Endothelial cell (in vitro differentiated cells): ENCODE measurements around the gene C10orf88. TPM values are rescaled to one million over a fixed set of nuclear protein-coding genes. Genes with fewer than 3 reads are reported as not detected.

Experiments used
- DNase-seq: peaks from one replicate; pipeline ENCODE4 v3.0.0; 2021; ENCODE audit warnings: low spot score
- H3K27ac Mint-ChIP-seq: one replicate; pipeline ENCODE4 v1.8.0; 2021; ENCODE audit warnings: mixed read lengths, inconsistent platforms; ENCODE audit not compliant: unreplicated experiment
- H3K27me3 Mint-ChIP-seq: one replicate; pipeline ENCODE4 v1.8.0; 2021; ENCODE audit warnings: mild to moderate bottlenecking, moderate library complexity, mixed read lengths, inconsistent platforms; ENCODE audit not compliant: unreplicated experiment
- H3K36me3 Mint-ChIP-seq: one replicate; pipeline ENCODE4 v1.8.0; 2021; ENCODE audit warnings: mild to moderate bottlenecking, low read depth, mixed read lengths, inconsistent platforms; ENCODE audit not compliant: unreplicated experiment
- H3K4me1 Mint-ChIP-seq: one replicate; pipeline ENCODE4 v1.8.0; 2021; ENCODE audit warnings: mild to moderate bottlenecking, mixed read lengths, inconsistent platforms; ENCODE audit not compliant: unreplicated experiment
- H3K4me3 Mint-ChIP-seq: one replicate; pipeline ENCODE4 v1.8.0; 2021; ENCODE audit warnings: mild to moderate bottlenecking, mixed read lengths, inconsistent platforms; ENCODE audit not compliant: unreplicated experiment
- H3K9me3 Mint-ChIP-seq: one replicate; pipeline ENCODE4 v1.8.0; 2021; ENCODE audit warnings: mixed read lengths, inconsistent platforms; ENCODE audit not compliant: unreplicated experiment
- total RNA-seq: library from RNA; stranded (reverse); fragmentation: NEBNext Ultra II Directional; extraction: Animal tissue kit (Norgen Biotek cat#: 25700); gene quantifications from one replicate; pipeline ENCODE4 v1.2.1, GENCODE V29; 2021; ENCODE audit not compliant: unreplicated experiment
- TF ChIP-seq, protein P1 (sequence below): fragments of 200-600 bp; sonication (generic); IDR thresholded peaks from one replicate; pipeline ENCODE4 v1.5.0; 2021; ENCODE audit warnings: antibody characterized with exemption; ENCODE audit not compliant: unreplicated experiment

C10orf88 gene
- total RNA-seq, 1 donor from 2014 or later, result 9.9 TPM

DNA sequence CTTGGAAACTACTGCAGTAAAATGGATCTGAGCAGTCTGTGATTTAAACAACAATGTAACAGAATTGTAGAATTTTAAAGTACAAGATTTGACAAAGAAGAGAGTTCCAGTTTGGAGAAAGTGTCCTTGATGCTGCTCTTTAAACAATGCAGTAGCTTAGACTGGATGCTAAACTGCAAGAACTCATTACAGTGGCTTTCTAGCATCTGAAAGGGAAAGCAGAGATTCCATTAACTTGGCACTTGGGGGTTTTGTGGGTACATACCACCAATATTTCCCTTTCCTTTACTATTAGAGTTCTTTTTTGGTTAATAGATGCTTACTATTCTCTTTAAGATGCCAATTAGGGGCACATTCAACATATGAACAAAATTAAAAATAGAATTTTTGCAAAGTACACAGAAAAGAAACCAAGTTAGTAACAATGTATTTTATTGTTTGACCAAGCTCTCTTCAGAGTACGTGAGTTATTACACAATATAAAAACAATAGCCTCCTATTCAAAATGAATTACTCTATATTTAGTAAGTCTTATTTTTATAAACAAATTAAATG is 38.1 kb upstream of the C10orf88 start:
- no peak for DNase-seq
- TF ChIP-seq, protein P1, sequence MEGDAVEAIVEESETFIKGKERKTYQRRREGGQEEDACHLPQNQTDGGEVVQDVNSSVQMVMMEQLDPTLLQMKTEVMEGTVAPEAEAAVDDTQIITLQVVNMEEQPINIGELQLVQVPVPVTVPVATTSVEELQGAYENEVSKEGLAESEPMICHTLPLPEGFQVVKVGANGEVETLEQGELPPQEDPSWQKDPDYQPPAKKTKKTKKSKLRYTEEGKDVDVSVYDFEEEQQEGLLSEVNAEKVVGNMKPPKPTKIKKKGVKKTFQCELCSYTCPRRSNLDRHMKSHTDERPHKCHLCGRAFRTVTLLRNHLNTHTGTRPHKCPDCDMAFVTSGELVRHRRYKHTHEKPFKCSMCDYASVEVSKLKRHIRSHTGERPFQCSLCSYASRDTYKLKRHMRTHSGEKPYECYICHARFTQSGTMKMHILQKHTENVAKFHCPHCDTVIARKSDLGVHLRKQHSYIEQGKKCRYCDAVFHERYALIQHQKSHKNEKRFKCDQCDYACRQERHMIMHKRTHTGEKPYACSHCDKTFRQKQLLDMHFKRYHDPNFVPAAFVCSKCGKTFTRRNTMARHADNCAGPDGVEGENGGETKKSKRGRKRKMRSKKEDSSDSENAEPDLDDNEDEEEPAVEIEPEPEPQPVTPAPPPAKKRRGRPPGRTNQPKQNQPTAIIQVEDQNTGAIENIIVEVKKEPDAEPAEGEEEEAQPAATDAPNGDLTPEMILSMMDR, result no peak
- Mint-ChIP-seq H3K27me3 (no peaks in the 10 kb centered on the region), H3K9me3 (no peaks in the 10 kb centered on the region), H3K27ac (no peak overlapping the region), H3K4me3 (no peak overlapping the region), H3K4me1 (no peaks in the 10 kb centered on the region), H3K36me3 (no peaks in the 10 kb centered on the region)

DNA sequence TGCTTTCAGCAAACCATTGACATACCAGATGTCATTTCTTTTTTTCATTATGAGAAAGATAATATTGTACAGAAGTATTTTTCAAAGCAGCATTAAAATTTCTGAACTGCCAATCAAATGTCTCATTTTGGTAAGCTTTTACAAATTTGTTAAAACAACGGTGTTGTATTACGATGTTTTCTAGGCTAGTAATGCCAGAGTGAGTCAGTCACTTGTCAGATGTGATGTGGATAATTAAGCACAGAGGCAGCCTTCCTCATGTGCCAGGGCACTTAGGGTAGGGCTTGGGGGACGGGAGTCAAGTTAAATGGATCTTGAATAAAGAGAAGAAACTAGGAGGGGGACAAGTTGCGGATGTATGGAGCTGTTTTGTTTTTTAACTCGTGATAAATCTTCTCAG is 36.3 kb upstream of the C10orf88 start:
- Mint-ChIP-seq H3K9me3 (no peaks in the 10 kb centered on the region), H3K4me1 (no peaks in the 10 kb centered on the region), H3K27me3 (no peaks in the 10 kb centered on the region), H3K27ac (no peak overlapping the region), H3K4me3 (no peak overlapping the region), H3K36me3 (peaks cover under 1% of the 10 kb centered on the region)
- TF ChIP-seq, protein P1, result no peak
- no peak for DNase-seq

DNA sequence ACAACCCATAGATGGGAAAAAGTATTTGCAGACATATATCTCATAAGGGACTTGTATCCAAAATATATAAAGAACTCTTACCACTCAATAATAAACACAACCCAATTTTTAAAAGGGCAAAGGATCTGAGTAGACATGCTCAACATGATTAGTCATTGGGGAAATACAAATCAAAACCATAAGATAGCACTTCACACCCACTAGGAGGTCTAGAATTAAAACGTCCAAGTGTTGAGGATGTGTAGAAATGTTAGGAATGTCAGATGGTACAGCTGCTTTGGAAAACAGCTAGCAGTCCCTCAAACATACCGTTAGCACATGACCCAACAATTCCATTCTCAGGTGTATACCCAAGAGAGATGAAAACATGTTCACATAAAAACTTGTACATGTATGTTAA is 34.5 kb upstream of the C10orf88 start:
- Mint-ChIP-seq H3K9me3 (no peaks in the 10 kb centered on the region), H3K27me3 (no peaks in the 10 kb centered on the region), H3K4me1 (no peaks in the 10 kb centered on the region), H3K4me3 (no peak overlapping the region), H3K27ac (no peak overlapping the region), H3K36me3 (peaks cover 3% of the 10 kb centered on the region)
- TF ChIP-seq, protein P1, result no peak
- no peak for DNase-seq

DNA sequence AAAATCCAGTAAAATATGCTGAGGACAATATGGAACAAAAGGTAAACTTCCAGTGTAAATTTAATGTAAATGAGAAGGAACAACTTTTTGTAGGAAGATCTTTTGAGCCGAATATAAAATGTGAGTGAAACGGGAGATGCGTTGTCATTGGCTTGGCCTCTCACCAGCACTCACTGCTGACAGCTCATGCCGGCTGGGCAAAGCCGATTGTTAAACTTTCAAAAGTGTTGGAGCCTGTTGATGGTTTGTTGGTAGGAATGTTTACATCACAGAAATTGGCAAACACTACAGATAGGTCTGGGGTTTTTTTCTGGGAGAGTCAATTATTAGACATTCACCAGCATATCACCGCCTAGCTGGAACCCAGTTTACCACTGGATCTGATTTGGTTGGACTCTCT is 32.3 kb upstream of the C10orf88 start:
- Mint-ChIP-seq H3K4me3 (no peak overlapping the region), H3K27ac (no peak overlapping the region), H3K27me3 (no peaks in the 10 kb centered on the region), H3K4me1 (peaks cover under 1% of the 10 kb centered on the region), H3K9me3 (no peaks in the 10 kb centered on the region), H3K36me3 (peaks cover 3% of the 10 kb centered on the region)
- TF ChIP-seq, protein P1, result no peak
- DNase-seq, result no peak

DNA sequence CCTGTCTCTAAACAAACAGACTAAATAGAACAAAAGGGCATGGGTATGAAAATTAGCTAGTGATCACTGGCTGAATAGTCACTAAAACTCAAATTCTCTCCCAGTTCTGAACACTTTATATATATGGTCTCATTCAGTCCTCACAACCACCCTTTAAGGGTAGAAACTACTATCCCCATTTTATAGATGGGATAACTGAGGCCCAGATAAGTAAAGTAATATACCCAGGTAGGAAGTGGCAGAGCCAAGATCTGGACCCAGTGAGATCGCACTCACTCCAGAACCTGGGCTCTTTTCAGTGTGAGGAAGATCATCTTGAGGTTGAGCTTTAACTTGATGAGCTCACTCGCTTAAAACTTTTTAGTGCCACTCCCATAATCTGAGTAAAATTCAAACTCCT is 30.7 kb upstream of the C10orf88 start:
- Mint-ChIP-seq H3K9me3 (no peaks in the 10 kb centered on the region), H3K36me3 (peaks cover 3% of the 10 kb centered on the region), H3K27me3 (peaks cover 3% of the 10 kb centered on the region), H3K27ac (no peak overlapping the region), H3K4me1 (peaks cover 7% of the 10 kb centered on the region), H3K4me3 (no peak overlapping the region)
- DNase-seq, result no peak
- TF ChIP-seq, protein P1, result no peak
